Ectodermal cell (in vitro differentiated cells): ENCODE data around the gene BTBD9.

Experiments
- H3K27ac ChIP-seq: 2 replicates; pipeline ENCODE4 v1.7.0; 2013; ENCODE audit warnings: mild to moderate bottlenecking, low read depth, low read length; ENCODE audit not compliant: insufficient read depth, poor library complexity, severe bottlenecking
- H3K27me3 ChIP-seq: 2 replicates; pipeline ENCODE4 v1.7.0; 2013; ENCODE audit warnings: mild to moderate bottlenecking, low read length; ENCODE audit not compliant: insufficient read depth, control insufficient read depth, poor library complexity, severe bottlenecking
- H3K36me3 ChIP-seq: one replicate; pipeline ENCODE4 v1.7.0; 2013; ENCODE audit warnings: low read length; ENCODE audit not compliant: control insufficient read depth, insufficient read depth
- H3K4me1 ChIP-seq: one replicate; pipeline ENCODE4 v1.7.0; 2013; ENCODE audit warnings: low read length; ENCODE audit not compliant: control insufficient read depth, insufficient read depth
- H3K4me3 ChIP-seq: 2 replicates; pipeline ENCODE4 v1.7.0; 2013; ENCODE audit warnings: low read depth, low read length, control low read depth; ENCODE audit not compliant: insufficient read depth
- H3K9me3 ChIP-seq: 2 replicates; pipeline ENCODE4 v1.7.0; 2013; ENCODE audit warnings: mild to moderate bottlenecking, low read length, moderate library complexity; ENCODE audit not compliant: control insufficient read depth
- WGBS, 2 experiments: methylation state at CpG; one replicate each; pipeline ENCODE4 v1.1.7; 2013; ENCODE audit warnings: missing lambda C conversion rate in 2 of 2; 5-methylcytosine and 5-hydroxymethylcytosine counted together

The BTBD9 gene

DNA sequence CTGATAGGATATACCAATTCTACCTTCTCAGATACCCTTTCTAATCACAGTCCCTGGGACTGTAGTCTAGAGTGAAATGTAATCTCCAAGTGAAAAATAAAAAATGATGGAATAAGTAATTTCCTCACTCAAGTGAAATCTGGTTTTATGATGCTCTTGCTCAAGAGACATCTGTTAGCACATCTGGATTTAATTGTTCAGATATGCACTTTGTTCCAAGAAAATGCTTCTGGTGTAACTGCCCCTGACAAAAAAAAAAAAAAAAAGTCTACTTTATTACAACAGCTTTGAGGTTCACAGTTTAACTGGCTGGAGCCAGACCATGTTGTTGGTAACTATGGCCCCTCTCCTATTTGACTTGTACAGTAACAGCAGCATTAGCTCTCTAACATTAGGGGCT is 251.8 kb downstream of the BTBD9 start:
- H3K27me3 ChIP-seq, result no peaks in the 10 kb centered on the region
- no peak overlapping the region for H3K4me3 ChIP-seq
- no peak overlapping the region for H3K27ac ChIP-seq
- H3K9me3 ChIP-seq, result no peaks in the 10 kb centered on the region
- H3K4me1 ChIP-seq, result peaks cover 6% of the 10 kb centered on the region
- no peaks in the 10 kb centered on the region for H3K36me3 ChIP-seq

- Histone ChIP-seq H3K27ac (no peak overlapping the region), H3K4me1 (peaks cover 6% of the 10 kb centered on the region), H3K9me3 (no peaks in the 10 kb centered on the region), H3K27me3 (no peaks in the 10 kb centered on the region), H3K4me3 (no peak overlapping the region), H3K36me3 (no peaks in the 10 kb centered on the region)
- WGBS, 2 experiments, result 94% methylated on average over 2 of the region's 2 CpGs; no CpG with 5 or more reads in 1 of the 2 experiments
Measured at GRCh38 chr6:38387461-38387860, 252.3 kb downstream of the BTBD9 start.

GRCh38 chr6:38378801-38379200 is 260.9 kb downstream of the BTBD9 start:
- 90 to 93% methylated on average over 7 of the region's 7 CpGs for WGBS, 2 experiments
- no peaks in the 10 kb centered on the region for H3K27me3 ChIP-seq
- H3K9me3 ChIP-seq, result no peaks in the 10 kb centered on the region
- H3K4me3 ChIP-seq, result no peak overlapping the region
- no peaks in the 10 kb centered on the region for H3K36me3 ChIP-seq
- no peaks in the 10 kb centered on the region for H3K4me1 ChIP-seq
- H3K27ac ChIP-seq, result no peak overlapping the region

- no peaks in the 10 kb centered on the region for H3K9me3 ChIP-seq
- no peak overlapping the region for H3K27ac ChIP-seq
- WGBS, 2 experiments, result 86 to 98% methylated on average over 2 of the region's 2 CpGs
- no peaks in the 10 kb centered on the region for H3K4me1 ChIP-seq
- H3K27me3 ChIP-seq, result no peaks in the 10 kb centered on the region
- no peaks in the 10 kb centered on the region for H3K36me3 ChIP-seq
- H3K4me3 ChIP-seq, result no peak overlapping the region
Measured at GRCh38 chr6:38375937-38376336, 263.8 kb downstream of the BTBD9 start.

- H3K9me3 ChIP-seq, result no peaks in the 10 kb centered on the region
- 83% methylated on average over 1 of the region's 1 CpG; no CpG with 5 or more reads in 1 of the 2 experiments for WGBS, 2 experiments
Measured at GRCh38 chr6:38375341-38375740, 264.4 kb downstream of the BTBD9 start.

GRCh38 chr6:38371881-38372280 is 267.8 kb downstream of the BTBD9 start:
- no peak overlapping the region for H3K4me3 ChIP-seq
- no CpG with 5 or more reads among the region's 1 CpG for WGBS, 2 experiments
- H3K9me3 ChIP-seq, result no peaks in the 10 kb centered on the region
- H3K27me3 ChIP-seq, result no peaks in the 10 kb centered on the region
- no peaks in the 10 kb centered on the region for H3K4me1 ChIP-seq
- no peaks in the 10 kb centered on the region for H3K36me3 ChIP-seq
- H3K27ac ChIP-seq, result no peak overlapping the region

More at GRCh38 chr6:38375341-38375740, 264.4 kb downstream of the BTBD9 start:
- H3K4me1 ChIP-seq, result no peaks in the 10 kb centered on the region
- H3K36me3 ChIP-seq, result no peaks in the 10 kb centered on the region
- no peaks in the 10 kb centered on the region for H3K27me3 ChIP-seq
- H3K4me3 ChIP-seq, result no peak overlapping the region
- no peak overlapping the region for H3K27ac ChIP-seq

DNA sequence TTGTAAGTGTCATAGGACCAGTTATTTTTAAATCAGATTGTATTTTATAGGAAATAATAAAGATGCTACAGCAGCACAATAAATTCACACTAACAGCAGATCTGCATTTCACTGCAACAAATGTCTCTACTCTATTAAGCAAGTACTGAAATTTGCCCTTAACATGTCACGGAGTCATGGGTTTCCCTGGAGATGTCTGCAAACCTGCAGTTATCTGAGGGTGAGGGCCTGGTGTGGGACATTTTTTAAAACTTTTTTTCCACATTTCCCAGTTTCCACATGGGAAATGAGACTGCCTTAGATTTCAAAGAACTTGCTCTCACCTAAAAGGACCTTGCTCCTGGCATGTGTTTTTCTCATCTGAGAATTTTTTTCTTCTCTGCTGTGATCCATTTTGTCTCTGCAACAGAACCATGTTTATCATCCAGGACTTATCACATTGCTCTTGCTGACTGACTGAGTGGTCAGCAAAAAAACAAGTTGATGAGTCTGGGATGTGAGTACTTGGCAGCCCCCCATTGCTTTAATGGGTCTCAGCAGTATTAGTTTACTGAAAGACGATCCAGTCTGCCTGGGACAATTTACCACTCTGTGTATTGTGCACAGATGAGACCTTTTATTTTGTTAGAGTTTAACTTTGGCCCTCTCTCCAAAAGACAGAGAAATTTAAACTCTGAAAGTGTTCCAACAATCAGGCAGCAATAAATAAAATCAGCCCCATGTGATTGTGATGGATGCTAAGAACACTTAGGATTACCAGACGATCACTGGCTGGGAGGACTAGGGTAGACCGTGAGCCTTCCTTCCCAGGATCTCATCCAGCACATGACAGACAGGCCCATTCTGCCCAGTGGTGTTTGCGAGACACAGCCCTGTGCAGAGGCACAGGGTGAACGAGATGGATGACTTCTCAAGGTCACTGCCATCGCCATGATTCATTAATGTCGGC is 268.8 kb downstream of the BTBD9 start:
- Histone ChIP-seq H3K27me3 (no peaks in the 10 kb centered on the region), H3K36me3 (no peaks in the 10 kb centered on the region), H3K4me1 (no peaks in the 10 kb centered on the region), H3K9me3 (no peaks in the 10 kb centered on the region), H3K27ac (no peak overlapping the region), H3K4me3 (no peak overlapping the region)
- 87 to 90% methylated on average over 8 of the region's 8 CpGs for WGBS, 2 experiments

DNA sequence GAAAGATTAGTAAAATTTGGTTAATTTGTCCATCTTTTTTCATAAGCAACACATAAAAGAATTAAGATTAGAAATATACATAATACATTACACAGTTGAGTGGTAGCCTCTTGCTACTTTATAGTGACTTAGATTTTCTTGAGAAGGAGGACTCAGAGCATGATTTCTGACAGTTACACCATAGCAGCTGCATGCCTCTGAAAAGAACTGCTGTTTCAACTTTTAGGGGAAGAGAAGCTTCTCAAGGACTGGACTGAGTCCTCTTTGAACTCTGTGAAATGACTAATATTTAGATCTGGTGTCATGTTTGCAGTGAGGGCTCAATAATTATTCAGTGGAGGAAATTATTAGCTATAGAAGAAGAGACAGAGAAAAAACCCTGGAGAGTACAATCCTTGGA is 272.5 kb downstream of the BTBD9 start:
- H3K27ac ChIP-seq, result no peak overlapping the region
- H3K9me3 ChIP-seq, result no peaks in the 10 kb centered on the region
- no peak overlapping the region for H3K4me3 ChIP-seq
- H3K27me3 ChIP-seq, result no peaks in the 10 kb centered on the region
- no peaks in the 10 kb centered on the region for H3K36me3 ChIP-seq
- no peaks in the 10 kb centered on the region for H3K4me1 ChIP-seq

DNA sequence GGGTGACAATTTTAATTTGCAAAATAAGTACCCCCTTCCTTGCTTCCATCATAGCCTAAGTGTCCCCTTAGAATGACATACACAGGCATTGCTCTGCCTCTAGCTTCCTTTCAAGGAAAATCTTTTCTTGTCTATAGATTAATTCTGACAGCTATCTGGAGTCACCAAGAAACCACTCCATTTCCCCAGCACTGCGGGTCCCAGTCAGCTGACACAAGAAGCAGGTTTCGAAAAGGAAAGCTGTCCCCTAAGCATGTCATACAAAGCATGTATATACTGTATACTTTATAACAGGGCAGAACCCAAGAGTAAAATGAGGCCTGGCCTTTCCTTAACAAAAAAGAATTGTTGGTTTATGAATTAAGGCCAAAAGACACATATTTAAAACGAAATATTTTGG is 273.5 kb downstream of the BTBD9 start:
- Histone ChIP-seq H3K27me3 (no peaks in the 10 kb centered on the region), H3K36me3 (no peaks in the 10 kb centered on the region), H3K27ac (no peak overlapping the region), H3K9me3 (no peaks in the 10 kb centered on the region), H3K4me3 (no peak overlapping the region), H3K4me1 (no peaks in the 10 kb centered on the region)
- WGBS, 2 experiments, result 94 to 96% methylated on average over 3 of the region's 3 CpGs

GRCh38 chr6:38364775-38365174 is 275.0 kb downstream of the BTBD9 start:
- no peaks in the 10 kb centered on the region for H3K9me3 ChIP-seq
- no peaks in the 10 kb centered on the region for H3K36me3 ChIP-seq
- 91 to 96% methylated on average over 2 of the region's 2 CpGs for WGBS, 2 experiments
- H3K4me1 ChIP-seq, result no peaks in the 10 kb centered on the region
- no peaks in the 10 kb centered on the region for H3K27me3 ChIP-seq
- no peak overlapping the region for H3K27ac ChIP-seq
- no peak overlapping the region for H3K4me3 ChIP-seq
